ENCODE measurements around the gene NAALADL2.

Gene NAALADL2

DNA sequence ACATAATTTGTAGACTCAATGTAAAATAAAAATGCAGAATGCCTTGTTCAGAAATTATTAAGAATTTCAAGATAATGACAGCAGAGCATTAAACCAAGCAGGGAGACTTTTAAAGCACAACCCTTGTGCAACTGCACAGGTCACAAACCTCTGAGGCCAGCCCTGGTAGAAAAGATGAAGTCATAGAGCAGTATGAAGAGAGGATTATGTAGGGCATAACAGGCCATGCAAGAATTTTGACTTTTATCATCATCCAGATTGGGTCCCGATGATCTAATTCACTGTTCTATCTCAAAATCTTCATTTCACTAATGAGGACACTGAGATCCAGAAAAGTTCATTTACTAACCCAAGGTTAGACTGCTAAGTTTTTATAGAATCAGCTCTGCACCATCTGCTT lies 388.5 kb downstream of the NAALADL2 start:
- Histone ChIP-seq H3K27ac (ENCODE audit: low read length) (no peak overlapping the region), H3K9me3 (ENCODE audit: insufficient read depth, low read length) (no peaks in the 10 kb centered on the region), H3K4me2 (ENCODE audit: low read length) (no peak overlapping the region), H3K79me2 (ENCODE audit: low read length) (peaks cover 13% of the 10 kb centered on the region), H3K4me3 (ENCODE audit: low read length) (no peak overlapping the region), H3K27me3 (ENCODE audit: low read depth, low read length) (no peaks in the 10 kb centered on the region), H3K36me3 (replicated peaks; ENCODE audit: low read depth, low read length) (peaks cover 21% of the 10 kb centered on the region), H3K9ac (ENCODE audit: low read length) (no peak overlapping the region), H2AFZ (ENCODE audit: low read depth, low read length) (no peak overlapping the region), H4K20me1 (ENCODE audit: insufficient read depth, low read length) (peaks cover 7% of the 10 kb centered on the region; the same call in 1 of the 2 replicates), H3K4me1 (ENCODE audit: low read length) (no peaks in the 10 kb centered on the region)
- TF ChIP-seq, protein P1, sequence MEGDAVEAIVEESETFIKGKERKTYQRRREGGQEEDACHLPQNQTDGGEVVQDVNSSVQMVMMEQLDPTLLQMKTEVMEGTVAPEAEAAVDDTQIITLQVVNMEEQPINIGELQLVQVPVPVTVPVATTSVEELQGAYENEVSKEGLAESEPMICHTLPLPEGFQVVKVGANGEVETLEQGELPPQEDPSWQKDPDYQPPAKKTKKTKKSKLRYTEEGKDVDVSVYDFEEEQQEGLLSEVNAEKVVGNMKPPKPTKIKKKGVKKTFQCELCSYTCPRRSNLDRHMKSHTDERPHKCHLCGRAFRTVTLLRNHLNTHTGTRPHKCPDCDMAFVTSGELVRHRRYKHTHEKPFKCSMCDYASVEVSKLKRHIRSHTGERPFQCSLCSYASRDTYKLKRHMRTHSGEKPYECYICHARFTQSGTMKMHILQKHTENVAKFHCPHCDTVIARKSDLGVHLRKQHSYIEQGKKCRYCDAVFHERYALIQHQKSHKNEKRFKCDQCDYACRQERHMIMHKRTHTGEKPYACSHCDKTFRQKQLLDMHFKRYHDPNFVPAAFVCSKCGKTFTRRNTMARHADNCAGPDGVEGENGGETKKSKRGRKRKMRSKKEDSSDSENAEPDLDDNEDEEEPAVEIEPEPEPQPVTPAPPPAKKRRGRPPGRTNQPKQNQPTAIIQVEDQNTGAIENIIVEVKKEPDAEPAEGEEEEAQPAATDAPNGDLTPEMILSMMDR (IDR thresholded peaks at IDR 0.05; ENCODE audit: low read depth, low read length), result no peak
- no peak for TF ChIP-seq EZH2phosphoT487 (IDR thresholded peaks at IDR 0.05; ENCODE audit: low read depth)

DNA sequence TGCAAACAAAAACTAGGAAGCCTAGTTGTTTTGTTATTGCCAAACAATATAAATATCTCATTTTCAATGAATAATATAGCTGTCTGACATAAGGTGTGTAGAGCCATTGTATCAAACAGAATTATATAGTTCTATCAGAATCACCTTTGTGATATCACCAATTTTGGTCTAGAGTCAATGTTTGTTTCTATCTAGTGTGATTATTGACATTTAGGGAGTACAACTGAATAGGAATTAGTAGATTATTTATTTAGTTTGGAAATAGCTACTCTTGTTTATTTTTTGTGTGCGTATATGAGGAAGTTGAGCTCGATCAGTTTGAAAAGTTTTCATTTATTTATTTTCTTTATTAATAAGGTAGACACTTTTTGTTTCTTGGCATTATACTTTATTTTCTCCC lies 389.7 kb downstream of the NAALADL2 start:
- Histone ChIP-seq H3K79me2 (ENCODE audit: low read length) (peaks cover 20% of the 10 kb centered on the region), H3K9me3 (ENCODE audit: insufficient read depth, low read length) (no peaks in the 10 kb centered on the region), H3K27me3 (ENCODE audit: low read depth, low read length) (no peaks in the 10 kb centered on the region), H3K9ac (ENCODE audit: low read length) (no peak overlapping the region), H2AFZ (ENCODE audit: low read depth, low read length) (no peak overlapping the region), H3K4me1 (ENCODE audit: low read length) (no peaks in the 10 kb centered on the region), H3K36me3 (replicated peaks; ENCODE audit: low read depth, low read length) (peaks cover 28% of the 10 kb centered on the region), H3K27ac (ENCODE audit: low read length) (no peak overlapping the region), H4K20me1 (ENCODE audit: insufficient read depth, low read length) (peaks cover 7% of the 10 kb centered on the region), H3K4me2 (ENCODE audit: low read length) (no peak overlapping the region), H3K4me3 (ENCODE audit: low read length) (no peak overlapping the region)
- TF ChIP-seq, protein P1 (IDR thresholded peaks at IDR 0.05; ENCODE audit: low read depth, low read length), result no peak
- TF ChIP-seq EZH2phosphoT487 (IDR thresholded peaks at IDR 0.05; ENCODE audit: low read depth), result no peak

- Histone ChIP-seq H3K4me3 (ENCODE audit: low read length) (no peak overlapping the region), H3K27me3 (ENCODE audit: low read depth, low read length) (no peaks in the 10 kb centered on the region), H4K20me1 (ENCODE audit: insufficient read depth, low read length) (peaks cover 7% of the 10 kb centered on the region), H3K4me2 (ENCODE audit: low read length) (no peak overlapping the region), H3K4me1 (ENCODE audit: low read length) (no peaks in the 10 kb centered on the region), H3K9ac (ENCODE audit: low read length) (no peak overlapping the region), H2AFZ (ENCODE audit: low read depth, low read length) (no peak overlapping the region), H3K9me3 (ENCODE audit: insufficient read depth, low read length) (no peaks in the 10 kb centered on the region), H3K27ac (ENCODE audit: low read length) (no peak overlapping the region), H3K36me3 (replicated peaks; ENCODE audit: low read depth, low read length) (peaks cover 50% of the 10 kb centered on the region), H3K79me2 (ENCODE audit: low read length) (peaks cover 62% of the 10 kb centered on the region)
- TF ChIP-seq EZH2phosphoT487 (IDR thresholded peaks at IDR 0.05; ENCODE audit: low read depth), result no peak
- TF ChIP-seq, protein P1 (IDR thresholded peaks at IDR 0.05; ENCODE audit: low read depth, low read length), result no peak
Observed at GRCh38 chr3:175255698-175256097, 396.6 kb downstream of the NAALADL2 start.

GRCh38 chr3:175257123-175257522 lies 398.0 kb downstream of the NAALADL2 start:
- no peak overlapping the region for H2AFZ ChIP-seq (ENCODE audit: low read depth, low read length)
- H3K4me1 ChIP-seq (ENCODE audit: low read length), result no peaks in the 10 kb centered on the region
- no peak overlapping the region for H3K9ac ChIP-seq (ENCODE audit: low read length)
- peaks cover 66% of the 10 kb centered on the region for H3K79me2 ChIP-seq (ENCODE audit: low read length)
- no peak overlapping the region for H3K4me2 ChIP-seq (ENCODE audit: low read length)
- no peak overlapping the region for H3K4me3 ChIP-seq (ENCODE audit: low read length)
- peaks cover 8% of the 10 kb centered on the region for H4K20me1 ChIP-seq (ENCODE audit: insufficient read depth, low read length)
- TF ChIP-seq, protein P1 (IDR thresholded peaks at IDR 0.05; ENCODE audit: low read depth, low read length), result no peak
- TF ChIP-seq EZH2phosphoT487 (IDR thresholded peaks at IDR 0.05; ENCODE audit: low read depth), result no peak
- no peaks in the 10 kb centered on the region for H3K9me3 ChIP-seq (ENCODE audit: insufficient read depth, low read length)
- H3K27ac ChIP-seq (ENCODE audit: low read length), result no peak overlapping the region
- peaks cover 44% of the 10 kb centered on the region for H3K36me3 ChIP-seq (replicated peaks; ENCODE audit: low read depth, low read length)
- H3K27me3 ChIP-seq (ENCODE audit: low read depth, low read length), result no peaks in the 10 kb centered on the region

Data from OCI-LY3 (cell line).